HUES64 (cell line): ENCODE results near the gene CELSR2.
"Not testable (repeated sequence)": the region's sequence is repeated elsewhere in the genome, so short reads cannot be mapped to it uniquely, and the experiment has no call there.

Source experiments
- H3K27ac ChIP-seq: 2 replicates; pipeline ENCODE4 v1.7.0; 2013; ENCODE audit warnings: low read depth, low read length, inconsistent platforms
- H3K27me3 ChIP-seq: 2 replicates; pipeline ENCODE4 v1.6.1; 2013; ENCODE audit warnings: mild to moderate bottlenecking, low read length; ENCODE audit not compliant: insufficient read depth
- H3K36me3 ChIP-seq: 2 replicates; pipeline ENCODE4 v1.6.1; 2013; ENCODE audit warnings: mild to moderate bottlenecking, low read length; ENCODE audit not compliant: insufficient read depth
- H3K4me1 ChIP-seq: 2 replicates; pipeline ENCODE4 v1.6.1; 2013; ENCODE audit warnings: mild to moderate bottlenecking, low read length, moderate library complexity; ENCODE audit not compliant: insufficient read depth
- H3K4me3 ChIP-seq: 2 replicates; pipeline ENCODE4 v1.5.1; 2013; ENCODE audit warnings: mild to moderate bottlenecking, low read length, moderate library complexity
- H3K9ac ChIP-seq: 2 replicates; pipeline ENCODE4 v1.6.1; 2013; ENCODE audit warnings: mild to moderate bottlenecking, low read depth, low read length
- H3K9me3 ChIP-seq: 2 replicates; pipeline ENCODE4 v1.6.1; 2013; ENCODE audit warnings: low read depth, low read length; ENCODE audit not compliant: insufficient read depth
- WGBS: fragments of 150-250, 120-280 bp; methylation state at CpG from one replicate; pipeline ENCODE4 v1.1.7; 2013; ENCODE audit warnings: missing lambda C conversion rate; 5-methylcytosine and 5-hydroxymethylcytosine counted together

The CELSR2 gene

DNA sequence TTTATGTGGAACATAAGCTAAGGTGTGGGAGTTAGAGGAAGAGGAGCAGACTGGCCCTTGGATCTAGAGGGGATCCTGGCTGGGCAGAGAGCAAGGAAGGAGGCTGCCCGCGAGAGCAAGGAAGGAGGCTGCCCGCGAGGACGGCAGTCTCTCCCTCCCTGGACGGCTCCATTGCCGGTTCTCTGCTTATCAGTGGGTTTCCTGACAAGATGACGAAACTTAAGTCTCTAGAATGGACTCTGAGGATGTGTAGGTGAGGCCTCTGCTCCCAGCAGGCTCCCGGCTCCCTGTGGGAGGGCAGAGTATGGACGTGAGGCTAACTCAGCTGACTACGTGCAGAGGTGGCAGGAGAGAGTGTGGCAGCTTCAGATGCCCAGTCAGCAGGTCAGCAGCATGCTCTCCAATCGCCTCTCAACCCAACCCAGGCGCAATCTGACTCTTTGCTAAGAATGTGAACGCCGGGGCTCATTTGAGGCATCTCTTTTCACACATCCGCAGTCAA is 51.4 kb downstream of the CELSR2 start:
- Histone ChIP-seq H3K27me3 (no peaks in the 10 kb centered on the region), H3K27ac (no peak overlapping the region), H3K4me3 (no peak overlapping the region), H3K9ac (no peak overlapping the region), H3K4me1 (no peaks in the 10 kb centered on the region), H3K36me3 (no peaks in the 10 kb centered on the region), H3K9me3 (no peaks in the 10 kb centered on the region)
- WGBS: 83% methylated on average over 16 of the region's 16 CpGs

DNA sequence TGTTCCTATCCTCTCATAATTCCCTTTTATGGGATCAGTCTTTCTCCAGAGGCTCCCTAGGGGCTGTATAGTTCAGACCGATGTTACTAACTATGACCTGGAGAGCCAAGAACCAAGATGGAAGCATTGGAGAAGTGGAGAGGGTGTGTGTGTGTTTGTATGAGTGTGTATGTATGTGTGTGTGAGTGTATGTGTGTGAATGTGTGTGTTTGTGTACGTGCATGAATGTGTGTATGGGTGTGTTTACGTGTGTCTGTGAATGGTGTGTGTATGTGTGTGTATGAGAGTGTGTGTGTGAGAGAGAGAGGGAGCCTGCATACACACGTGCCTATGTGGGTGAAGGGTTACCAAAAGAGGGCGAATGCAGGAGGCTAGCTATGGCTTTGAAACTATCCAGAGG is 52.5 kb downstream of the CELSR2 start:
- Histone ChIP-seq H3K4me1 (no peaks in the 10 kb centered on the region), H3K4me3 (no peak overlapping the region), H3K9me3 (no peaks in the 10 kb centered on the region), H3K9ac (no peak overlapping the region), H3K27ac (no peak overlapping the region), H3K36me3 (no peaks in the 10 kb centered on the region), H3K27me3 (no peaks in the 10 kb centered on the region)
- WGBS: 93% methylated on average over 5 of the region's 5 CpGs

- Histone ChIP-seq H3K27ac (no peak overlapping the region), H3K36me3 (no peaks in the 10 kb centered on the region), H3K9me3 (no peaks in the 10 kb centered on the region), H3K9ac (no peak overlapping the region), H3K27me3 (no peaks in the 10 kb centered on the region), H3K4me3 (no peak overlapping the region), H3K4me1 (peaks cover 7% of the 10 kb centered on the region; the same call in 1 of the 2 replicates)
- 83% methylated on average over 8 of the region's 8 CpGs for WGBS
Measured at GRCh38 chr1:109304226-109304920, 55.0 kb downstream of the CELSR2 start.

GRCh38 chr1:109305991-109306390 is 56.7 kb downstream of the CELSR2 start:
- 52% methylated on average over 9 of the region's 10 CpGs for WGBS
- not testable (repeated sequence) for H3K36me3 ChIP-seq, H3K4me1 ChIP-seq, H3K27me3 ChIP-seq, H3K9ac ChIP-seq, H3K9me3 ChIP-seq, H3K4me3 ChIP-seq, H3K27ac ChIP-seq

DNA sequence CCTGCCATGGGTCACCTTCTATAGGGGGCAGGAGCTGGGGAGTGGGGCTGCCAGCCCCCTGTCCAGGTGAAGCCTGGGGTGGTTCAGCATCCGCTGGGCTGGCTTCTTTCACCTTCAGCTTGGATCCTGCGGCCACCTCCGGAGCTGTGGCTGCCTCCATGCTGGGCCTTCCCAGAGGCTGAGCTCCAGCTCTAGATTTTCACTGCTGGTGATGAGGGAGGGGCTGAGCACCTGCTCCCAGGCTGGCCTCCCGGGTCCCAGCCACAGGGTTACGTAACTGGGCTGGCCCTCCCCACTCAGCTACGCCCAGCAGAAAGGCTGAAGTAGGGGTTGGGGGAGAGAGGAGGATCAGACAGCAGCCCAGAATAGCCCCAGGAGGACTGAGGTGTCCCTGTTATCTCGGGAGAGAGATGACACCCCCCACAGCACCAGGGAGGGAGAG is 57.5 kb downstream of the CELSR2 start, which contains the start of gene MYBPHL:
TSS of gene MYBPHL (minus strand) at position 180 of the 442 bp plus-strand sequence. CDS start at position 160, 20 bp downstream.
- H3K4me3 ChIP-seq: no peak within 1 kb of the TSS
- peaks cover 4% of the 10 kb centered on the region; the same call in 1 of the 2 replicates for H3K36me3 ChIP-seq
- peaks cover 7% of the 10 kb centered on the region; the same call in 1 of the 2 replicates for H3K4me1 ChIP-seq
- H3K9me3 ChIP-seq: no peaks in the 10 kb centered on the region
- no peak within 1 kb of the TSS for H3K9ac ChIP-seq
- H3K27me3 ChIP-seq: no peaks in the 10 kb centered on the region
- 82% methylated on average over 7 of the region's 7 CpGs for WGBS
- H3K27ac ChIP-seq: no peak within 1 kb of the TSS

- H3K4me3 ChIP-seq: no peak overlapping the region
- peaks cover 7% of the 10 kb centered on the region; the same call in 1 of the 2 replicates for H3K4me1 ChIP-seq
- no peak overlapping the region for H3K27ac ChIP-seq
Measured at GRCh38 chr1:109307274-109308021, 58.1 kb downstream of the CELSR2 start.

DNA sequence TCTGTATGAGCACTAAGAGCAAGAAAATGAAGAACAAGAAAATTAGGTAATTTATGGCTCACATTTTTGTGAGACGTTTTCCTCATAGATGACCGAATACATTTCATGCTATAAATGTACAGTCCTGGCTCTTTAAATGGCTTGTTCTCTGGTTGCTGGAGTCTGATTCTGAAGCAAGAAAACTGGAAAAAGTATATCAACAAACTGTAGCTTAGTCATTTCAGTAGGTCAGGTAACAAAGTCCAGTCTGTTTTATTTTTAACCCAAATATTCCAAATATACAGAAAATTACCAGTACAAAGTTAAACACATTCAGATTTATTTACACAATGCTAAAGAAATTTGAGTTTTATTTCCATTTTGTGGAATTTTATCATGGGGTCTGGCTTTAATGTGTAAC is 60.0 kb downstream of the CELSR2 start:
- H3K4me3 ChIP-seq: no peak overlapping the region
- H3K9ac ChIP-seq: no peak overlapping the region
- no peaks in the 10 kb centered on the region for H3K27me3 ChIP-seq
- no peaks in the 10 kb centered on the region for H3K9me3 ChIP-seq
- H3K36me3 ChIP-seq: peaks cover 24% of the 10 kb centered on the region
- no peak overlapping the region for H3K27ac ChIP-seq
- peaks cover 7% of the 10 kb centered on the region; the same call in 1 of the 2 replicates for H3K4me1 ChIP-seq
- 100% methylated on average over 2 of the region's 2 CpGs for WGBS

More at GRCh38 chr1:109307274-109308021, 58.1 kb downstream of the CELSR2 start:
- Histone ChIP-seq H3K36me3 (peaks cover 8% of the 10 kb centered on the region; the same call in 1 of the 2 replicates), H3K27me3 (no peaks in the 10 kb centered on the region), H3K9ac (no peak overlapping the region), H3K9me3 (no peaks in the 10 kb centered on the region)
- WGBS: 74% methylated on average over 14 of the region's 14 CpGs

- no peak overlapping the region for H3K9ac ChIP-seq
- H3K4me1 ChIP-seq: peaks cover 4% of the 10 kb centered on the region; the same call in 1 of the 2 replicates
- no peak overlapping the region for H3K27ac ChIP-seq
- H3K36me3 ChIP-seq: peaks cover 48% of the 10 kb centered on the region
- 100% methylated on average over 2 of the region's 2 CpGs for WGBS
- H3K4me3 ChIP-seq: no peak overlapping the region
- no peaks in the 10 kb centered on the region for H3K27me3 ChIP-seq
- H3K9me3 ChIP-seq: no peaks in the 10 kb centered on the region
Measured at GRCh38 chr1:109312246-109312645, 62.9 kb downstream of the CELSR2 start.

DNA sequence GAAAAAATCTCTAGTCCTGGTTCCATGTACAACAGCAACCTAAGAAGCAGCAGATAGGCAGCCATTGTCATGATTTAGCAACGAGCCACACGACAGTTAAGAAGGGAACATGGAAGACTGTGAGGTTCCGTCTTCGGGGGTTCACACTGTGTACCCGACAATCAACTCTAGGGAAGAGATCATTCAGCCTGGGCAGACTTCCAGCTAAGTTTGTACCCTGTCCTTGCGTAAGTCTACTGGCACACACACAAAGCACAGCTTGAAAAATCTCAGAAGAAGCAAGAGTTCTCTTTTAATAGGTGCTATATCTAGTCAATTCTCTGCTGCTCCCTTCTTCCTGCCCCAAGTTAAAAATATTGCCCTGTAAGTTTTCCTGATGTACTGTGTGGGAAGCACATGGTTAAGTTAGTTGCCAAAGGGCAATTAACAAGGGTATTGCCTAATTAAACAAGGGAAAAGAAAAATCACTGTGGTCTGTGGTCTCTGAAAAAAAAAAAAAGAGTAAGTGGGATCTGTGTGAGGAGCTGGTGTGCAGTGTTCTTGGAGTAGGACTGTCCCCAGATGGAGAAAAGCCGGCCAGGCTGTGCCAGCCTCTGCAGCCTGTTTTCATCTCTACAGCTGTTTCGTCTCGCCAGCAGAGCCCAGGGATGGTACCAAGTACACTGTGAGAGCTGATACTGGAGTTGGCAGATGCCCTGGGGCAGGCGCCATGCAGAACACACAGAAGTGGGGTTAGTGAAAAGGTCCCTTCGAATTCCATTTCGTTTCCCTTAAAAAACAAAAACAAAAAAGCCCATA is 63.8 kb downstream of the CELSR2 start:
- no peak overlapping the region for H3K9ac ChIP-seq
- no peaks in the 10 kb centered on the region for H3K27me3 ChIP-seq
- H3K36me3 ChIP-seq: peaks cover 57% of the 10 kb centered on the region
- no peaks in the 10 kb centered on the region; the same call in 1 of the 2 replicates for H3K4me1 ChIP-seq
- no peaks in the 10 kb centered on the region for H3K9me3 ChIP-seq
- no peak overlapping the region for H3K4me3 ChIP-seq
- no peak overlapping the region for H3K27ac ChIP-seq
- 88% methylated on average over 12 of the region's 12 CpGs for WGBS

DNA sequence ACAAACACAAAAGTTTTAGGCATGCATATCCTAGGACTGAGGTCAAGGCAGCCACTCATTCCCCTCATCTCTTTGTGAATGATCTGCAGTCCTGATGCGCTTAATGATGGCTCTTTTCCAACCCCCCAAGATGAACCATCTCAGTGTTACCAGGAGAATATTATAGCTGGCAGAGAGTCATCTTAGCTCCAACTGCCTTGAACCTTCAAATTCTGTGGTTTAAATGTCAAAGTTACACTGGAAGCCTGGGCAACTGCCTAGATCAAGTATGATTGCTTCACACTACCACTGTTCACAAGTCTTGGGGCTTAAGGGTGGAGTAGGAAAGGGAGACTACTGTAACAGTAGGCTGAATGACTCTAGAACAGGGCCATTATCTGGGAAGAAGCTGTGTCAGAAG is 65.5 kb downstream of the CELSR2 start:
- peaks cover 69% of the 10 kb centered on the region for H3K36me3 ChIP-seq

More for the DNA sequence above, 65.5 kb downstream of the CELSR2 start:
- H3K4me1 ChIP-seq: peaks cover 7% of the 10 kb centered on the region; the same call in 1 of the 2 replicates
- no peaks in the 10 kb centered on the region for H3K9me3 ChIP-seq
- H3K27ac ChIP-seq: no peak overlapping the region
- H3K9ac ChIP-seq: no peak overlapping the region
- 95% methylated on average over 1 of the region's 1 CpG for WGBS
- H3K27me3 ChIP-seq: no peaks in the 10 kb centered on the region
- no peak overlapping the region for H3K4me3 ChIP-seq
